ENCODE data around the gene OTC. TPM values are rescaled to one million over a fixed set of nuclear protein-coding genes. Genes with fewer than 3 reads are reported as not detected.

OTC gene
- total RNA-seq, 1 experiment from 2014 or later, result not detected

GRCh38 chrX:38409289-38409688 is 56.9 kb downstream of the OTC start:
- H3K9ac ChIP-seq (ENCODE audit: extremely low read depth, insufficient read length, low read length), result no peak overlapping the region
- H3K56ac ChIP-seq (ENCODE audit: insufficient read length, low read depth, low read length), result no peak overlapping the region
- no peak overlapping the region for H2BK120ac ChIP-seq (ENCODE audit: low read depth, low read length, poor library complexity, severe bottlenecking)
- H3K4me1 ChIP-seq (ENCODE audit: insufficient read depth, low read length), result no peaks in the 10 kb centered on the region; the same call in 1 of the 2 replicates
- H3K9me3 ChIP-seq (ENCODE audit: control insufficient read depth, low read depth, low read length), result no peaks in the 10 kb centered on the region
- no peak overlapping the region for H3K23ac ChIP-seq (ENCODE audit: insufficient read length, low read depth, low read length)
- H2AK5ac ChIP-seq (ENCODE audit: insufficient read length, low read length), result no peak overlapping the region
- H3K4ac ChIP-seq (ENCODE audit: low read depth, low read length), result no peak overlapping the region
- H3K4me2 ChIP-seq (ENCODE audit: insufficient read depth, insufficient read length, low read length), result no peak overlapping the region
- Mint-ChIP-seq H3K4me3 (no peak overlapping the region), H3K27me3 (ENCODE audit: low read depth) (peaks cover 3% of the 10 kb centered on the region), H3K4me1 (peaks cover 9 to 11% of the 10 kb centered on the region in 2 experiments), H3K9me3 (peaks cover 54 to 60% of the 10 kb centered on the region in 2 experiments), H3K36me3 (ENCODE audit: insufficient read depth in 1 of 3, low read depth in 3 of 3) (peaks cover 0 to 2% (median 0%) of the 10 kb centered on the region in 3 experiments; a peak in 2 of 7 replicates), H3K27ac (no peak overlapping the region)
- no peak overlapping the region for H3K18ac ChIP-seq (ENCODE audit: insufficient read length, low read depth, low read length)
- H4K8ac ChIP-seq (replicated peaks; ENCODE audit: insufficient read length, low read depth, low read length), result no peak overlapping the region
- no peak overlapping the region for H3T11ph ChIP-seq (ENCODE audit: low read length)
- H4K20me1 ChIP-seq (ENCODE audit: control insufficient read depth, insufficient read depth, insufficient read length), result no peaks in the 10 kb centered on the region
- no peak overlapping the region for H3K14ac ChIP-seq (ENCODE audit: insufficient read depth, low read length)
- H3K79me1 ChIP-seq (ENCODE audit: insufficient read depth, low read depth, low read length, poor library complexity, severe bottlenecking), result no peaks in the 10 kb centered on the region
- H2BK5ac ChIP-seq (ENCODE audit: insufficient read length, low read length), result no peak overlapping the region
- no peak overlapping the region for H4K5ac ChIP-seq (ENCODE audit: insufficient read length, low read depth, low read length)
- no peak overlapping the region for H2BK15ac ChIP-seq (ENCODE audit: low read depth, low read length)
- DNase-seq, result no peak
- no peaks in the 10 kb centered on the region for H3K27me3 ChIP-seq (ENCODE audit: insufficient read depth, low read length)
- H2AFZ ChIP-seq (ENCODE audit: low read length), result no peak overlapping the region
- no peak overlapping the region for H2BK12ac ChIP-seq (ENCODE audit: insufficient read length, low read depth, low read length)
- no peak overlapping the region for H3K27ac ChIP-seq (ENCODE audit: insufficient read length, low read depth, low read length)
- H3K79me2 ChIP-seq (ENCODE audit: insufficient read depth, low read length), result no peaks in the 10 kb centered on the region
- H3K23me2 ChIP-seq (ENCODE audit: insufficient read length, low read depth, low read length, poor library complexity, severe bottlenecking), result no peaks in the 10 kb centered on the region
- no peak overlapping the region for H2BK20ac ChIP-seq (ENCODE audit: low read depth, low read length, poor library complexity, severe bottlenecking)
- TF ChIP-seq CTCF (conservative IDR thresholded peaks at IDR 0.05), result no peak
- no peak overlapping the region for H4K91ac ChIP-seq (ENCODE audit: insufficient read length, low read depth, low read length)
